Fibroblast of lung (primary cell): ENCODE measurements around the gene APOA1.

ENCODE experiments used
- EZH2 ChIP-seq: IDR thresholded peaks from 2 replicates; pipeline ENCODE4 v1.5.1; 2012; ENCODE audit warnings: low read length, control low read depth, mild to moderate bottlenecking; ENCODE audit errors: missing control alignments
- TF ChIP-seq, protein P1 (sequence below), 2 donors: IDR thresholded peaks in 1 of 2; conservative IDR thresholded peaks in 1 of 2; 1 replicate in 1 of 2; 2 replicates in 1 of 2; pipeline ENCODE4 v1.5.1; 2011 to 2012; ENCODE audit warnings: low read length in 2 of 2, control low read depth in 1 of 2, inconsistent platforms in 1 of 2, low read depth in 1 of 2, mild to moderate bottlenecking in 1 of 2

DNA sequence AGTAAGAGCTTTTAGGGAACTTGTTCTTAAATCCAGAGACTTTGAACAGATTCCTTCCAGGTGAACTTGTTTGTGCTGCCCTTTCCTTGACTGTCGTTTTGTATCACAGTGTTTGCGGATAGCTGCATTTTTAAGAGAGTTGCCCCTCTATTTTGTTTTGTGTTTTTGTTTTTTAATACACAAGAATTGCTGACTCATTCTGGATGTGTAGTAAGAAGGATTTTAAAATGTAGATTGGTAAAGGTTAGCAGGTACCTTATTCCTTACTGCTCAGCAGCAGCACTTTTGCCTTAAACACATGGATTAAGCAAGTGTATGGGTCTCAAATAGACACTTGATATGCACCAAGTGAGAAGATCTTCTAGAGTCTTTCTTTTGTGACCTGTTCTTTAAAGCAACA lies 36.8 kb downstream of the APOA1 start:
- TF ChIP-seq, protein P1, sequence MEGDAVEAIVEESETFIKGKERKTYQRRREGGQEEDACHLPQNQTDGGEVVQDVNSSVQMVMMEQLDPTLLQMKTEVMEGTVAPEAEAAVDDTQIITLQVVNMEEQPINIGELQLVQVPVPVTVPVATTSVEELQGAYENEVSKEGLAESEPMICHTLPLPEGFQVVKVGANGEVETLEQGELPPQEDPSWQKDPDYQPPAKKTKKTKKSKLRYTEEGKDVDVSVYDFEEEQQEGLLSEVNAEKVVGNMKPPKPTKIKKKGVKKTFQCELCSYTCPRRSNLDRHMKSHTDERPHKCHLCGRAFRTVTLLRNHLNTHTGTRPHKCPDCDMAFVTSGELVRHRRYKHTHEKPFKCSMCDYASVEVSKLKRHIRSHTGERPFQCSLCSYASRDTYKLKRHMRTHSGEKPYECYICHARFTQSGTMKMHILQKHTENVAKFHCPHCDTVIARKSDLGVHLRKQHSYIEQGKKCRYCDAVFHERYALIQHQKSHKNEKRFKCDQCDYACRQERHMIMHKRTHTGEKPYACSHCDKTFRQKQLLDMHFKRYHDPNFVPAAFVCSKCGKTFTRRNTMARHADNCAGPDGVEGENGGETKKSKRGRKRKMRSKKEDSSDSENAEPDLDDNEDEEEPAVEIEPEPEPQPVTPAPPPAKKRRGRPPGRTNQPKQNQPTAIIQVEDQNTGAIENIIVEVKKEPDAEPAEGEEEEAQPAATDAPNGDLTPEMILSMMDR (conservative IDR thresholded peaks at IDR 0.05 in 1 of 2, IDR thresholded peaks at IDR 0.05 in 1 of 2; ENCODE audit: low read depth in 1 of 2, low read length in 2 of 2) = no peak
- no peak for TF ChIP-seq EZH2
